Skeletal muscle cell (primary cell): ENCODE measurements around the gene EIF5AL1.
"Not testable (repeated sequence)": the region's sequence is repeated elsewhere in the genome, so short reads cannot be mapped to it uniquely, and the experiment has no call there.

Experiments used
- DNase-seq: peaks from one replicate; pipeline ENCODE4 v3.0.0-alpha.2; 2010; ENCODE audit warnings: low read depth
- H3K4me3 ChIP-seq: 2 replicates; pipeline ENCODE4 v1.5.1; 2011; ENCODE audit warnings: low read depth, mild to moderate bottlenecking, control low read depth, low read length, moderate library complexity

EIF5AL1 gene

GRCh38 chr10:79511891-79512583, at the start of gene EIF5AL1:
Gene EIF5AL1 (plus strand): TSS chr10:79512533. CDS start chr10:79512650, 117 bp downstream.
- DNase-seq, H3K4me3 ChIP-seq: not testable (repeated sequence)

GRCh38 chr10:79463578-79464496, 48.5 kb upstream of the EIF5AL1 start:
- no peak overlapping the region for H3K4me3 ChIP-seq
- peak; percentile 61 for DNase-seq

- H3K4me3 ChIP-seq, result no peak overlapping the region
- DNase-seq, result no peak
Observed at GRCh38 chr10:79465341-79465740, 47.0 kb upstream of the EIF5AL1 start.

- no peak for DNase-seq
- H3K4me3 ChIP-seq, result no peak overlapping the region
Observed at GRCh38 chr10:79468015-79468560, 44.2 kb upstream of the EIF5AL1 start.

GRCh38 chr10:79468841-79469585, 43.3 kb upstream of the EIF5AL1 start:
- H3K4me3 ChIP-seq, result no peak overlapping the region
- DNase-seq, result no peak

GRCh38 chr10:79470096-79470495, 42.2 kb upstream of the EIF5AL1 start:
- no peak for DNase-seq

GRCh38 chr10:79471776-79472175, 40.6 kb upstream of the EIF5AL1 start:
- H3K4me3 ChIP-seq, result no peak overlapping the region
- DNase-seq, result no peak

More at GRCh38 chr10:79470096-79470495, 42.2 kb upstream of the EIF5AL1 start:
- H3K4me3 ChIP-seq, result no peak overlapping the region

GRCh38 chr10:79472449-79472848, 39.9 kb upstream of the EIF5AL1 start:
- DNase-seq, result no peak
- no peak overlapping the region for H3K4me3 ChIP-seq

- DNase-seq, result no peak
- no peak overlapping the region for H3K4me3 ChIP-seq
Observed at GRCh38 chr10:79472951-79473350, 39.4 kb upstream of the EIF5AL1 start.

GRCh38 chr10:79473496-79474095, 38.7 kb upstream of the EIF5AL1 start:
- H3K4me3 ChIP-seq, result no peak overlapping the region
- no peak for DNase-seq

- H3K4me3 ChIP-seq, result no peak overlapping the region
- DNase-seq, result no peak
Observed at GRCh38 chr10:79475119-79475653, 37.1 kb upstream of the EIF5AL1 start.

- no peak for DNase-seq
Observed at GRCh38 chr10:79475877-79476276, 36.5 kb upstream of the EIF5AL1 start.

GRCh38 chr10:79476645-79477044, 35.7 kb upstream of the EIF5AL1 start:
- no peak for DNase-seq
- H3K4me3 ChIP-seq, result no peak overlapping the region

More at GRCh38 chr10:79475877-79476276, 36.5 kb upstream of the EIF5AL1 start:
- no peak overlapping the region for H3K4me3 ChIP-seq

GRCh38 chr10:79477456-79477855, 34.9 kb upstream of the EIF5AL1 start:
- no peak overlapping the region for H3K4me3 ChIP-seq
- DNase-seq, result no peak

GRCh38 chr10:79479283-79479909, 32.9 kb upstream of the EIF5AL1 start:
- no peak overlapping the region for H3K4me3 ChIP-seq
- no peak for DNase-seq

GRCh38 chr10:79482304-79482703, 30.0 kb upstream of the EIF5AL1 start:
- DNase-seq, result no peak
- H3K4me3 ChIP-seq, result no peak overlapping the region

- H3K4me3 ChIP-seq, result no peak overlapping the region
- DNase-seq, result no peak
Observed at GRCh38 chr10:79482741-79483140, 29.6 kb upstream of the EIF5AL1 start.

GRCh38 chr10:79483299-79483698, 29.0 kb upstream of the EIF5AL1 start:
- no peak for DNase-seq

More at GRCh38 chr10:79483299-79483698, 29.0 kb upstream of the EIF5AL1 start:
- no peak overlapping the region for H3K4me3 ChIP-seq
